Mesodermal cell (in vitro differentiated cells): ENCODE data around the gene PNP.
"Not testable (repeated sequence)": the region's sequence is repeated elsewhere in the genome, so short reads cannot be mapped to it uniquely, and the experiment has no call there.

ENCODE experiments used
- H3K27ac ChIP-seq: 2 replicates; pipeline ENCODE4 v1.7.0; 2013; ENCODE audit warnings: mild to moderate bottlenecking, low read depth, low read length, moderate library complexity; ENCODE audit not compliant: severe bottlenecking
- H3K36me3 ChIP-seq: 2 replicates; pipeline ENCODE4 v1.7.1; 2013; ENCODE audit warnings: mild to moderate bottlenecking, low read length, moderate library complexity; ENCODE audit not compliant: control insufficient read depth, insufficient read depth
- H3K4me1 ChIP-seq: one replicate; pipeline ENCODE4 v1.7.1; 2013; ENCODE audit warnings: mild to moderate bottlenecking, low read length; ENCODE audit not compliant: insufficient read depth, control insufficient read depth, poor library complexity, severe bottlenecking
- H3K4me3 ChIP-seq: 2 replicates; pipeline ENCODE4 v1.7.0; 2013; ENCODE audit warnings: low read length, control low read depth, mild to moderate bottlenecking; ENCODE audit not compliant: insufficient read depth, poor library complexity, severe bottlenecking; ENCODE audit errors: extremely low read depth
- H3K9me3 ChIP-seq: 2 replicates; pipeline ENCODE4 v1.7.1; 2013; ENCODE audit warnings: mild to moderate bottlenecking, low read length, moderate library complexity; ENCODE audit not compliant: control insufficient read depth
- WGBS, 2 experiments: methylation state at CpG; one replicate each; pipeline ENCODE4 v1.1.5; 2013; ENCODE audit warnings: missing lambda C conversion rate in 2 of 2; ENCODE audit not compliant: insufficient coverage in 2 of 2; 5-methylcytosine and 5-hydroxymethylcytosine counted together

The PNP gene

GRCh38 chr14:20435582-20436362, 33.4 kb upstream of the PNP start, which contains the start of gene KLHL33:
Gene KLHL33 (minus strand): TSS chr14:20436166. CDS start chr14:20435811, 355 bp downstream.
- Histone ChIP-seq H3K9me3 (no peaks in the 10 kb centered on the region), H3K27ac (no peak within 1 kb of the TSS), H3K4me3 (no peak within 1 kb of the TSS)

GRCh38 chr14:20436363-20436755, 32.8 kb upstream of the PNP start:
- Histone ChIP-seq H3K36me3 (no peaks in the 10 kb centered on the region), H3K9me3 (no peaks in the 10 kb centered on the region), H3K4me1 (no peaks in the 10 kb centered on the region), H3K4me3 (no peak overlapping the region), H3K27ac (no peak overlapping the region)
- WGBS, 2 experiments: 97 to 100% methylated on average over 2 to 4 of the region's 4 CpGs

More at GRCh38 chr14:20435582-20436362, 33.4 kb upstream of the PNP start, which contains the start of gene KLHL33:
- 92 to 94% methylated on average over 13 to 16 of the region's 17 CpGs for WGBS, 2 experiments
- Histone ChIP-seq H3K4me1 (no peaks in the 10 kb centered on the region), H3K36me3 (no peaks in the 10 kb centered on the region)

- WGBS, 2 experiments: 85 to 94% methylated on average over 4 to 6 of the region's 7 CpGs
- H3K9me3 ChIP-seq: no peaks in the 10 kb centered on the region
- no peaks in the 10 kb centered on the region for H3K4me1 ChIP-seq
- H3K36me3 ChIP-seq: peaks cover 7% of the 10 kb centered on the region
- no peak overlapping the region for H3K27ac ChIP-seq
- no peak overlapping the region for H3K4me3 ChIP-seq
These were observed 30.5 kb upstream of the PNP start for GRCh38 chr14:20438664-20439063.

GRCh38 chr14:20440465-20440864, 28.7 kb upstream of the PNP start:
- Histone ChIP-seq H3K36me3 (peaks cover 22% of the 10 kb centered on the region), H3K9me3 (no peaks in the 10 kb centered on the region), H3K4me1 (no peaks in the 10 kb centered on the region), H3K27ac (no peak overlapping the region), H3K4me3 (no peak overlapping the region)
- 86 to 100% methylated on average over 1 to 3 of the region's 5 CpGs for WGBS, 2 experiments

GRCh38 chr14:20440882-20441281, 28.3 kb upstream of the PNP start:
- WGBS, 2 experiments: 93 to 100% methylated on average over 1 to 2 of the region's 5 CpGs
- Histone ChIP-seq H3K4me3 (no peak overlapping the region), H3K27ac (no peak overlapping the region), H3K36me3 (peaks cover 26% of the 10 kb centered on the region), H3K9me3 (no peaks in the 10 kb centered on the region), H3K4me1 (no peaks in the 10 kb centered on the region)

GRCh38 chr14:20441461-20441860, 27.7 kb upstream of the PNP start:
- H3K4me1 ChIP-seq: no peaks in the 10 kb centered on the region
- H3K4me3 ChIP-seq: no peak overlapping the region
- H3K9me3 ChIP-seq: no peaks in the 10 kb centered on the region
- peaks cover 32% of the 10 kb centered on the region for H3K36me3 ChIP-seq
- WGBS, 2 experiments: 100% methylated on average over 1 of the region's 2 CpGs; no CpG with 5 or more reads in 1 of the 2 experiments
- no peak overlapping the region for H3K27ac ChIP-seq

GRCh38 chr14:20443650-20444049, 25.6 kb upstream of the PNP start:
- H3K27ac ChIP-seq, H3K9me3 ChIP-seq, H3K4me3 ChIP-seq, H3K4me1 ChIP-seq: not testable (repeated sequence)
- H3K36me3 ChIP-seq: peaks cover 53% of the 10 kb centered on the region
- WGBS, 2 experiments: 80 to 100% methylated on average over 1 of the region's 4 CpGs

GRCh38 chr14:20446889-20447288, 22.3 kb upstream of the PNP start:
- Histone ChIP-seq H3K9me3 (no peaks in the 10 kb centered on the region), H3K36me3 (peaks cover 85% of the 10 kb centered on the region), H3K4me3 (no peak overlapping the region), H3K27ac (no peak overlapping the region), H3K4me1 (no peaks in the 10 kb centered on the region)
- WGBS, 2 experiments: 96 to 97% methylated on average over 5 of the region's 5 CpGs

GRCh38 chr14:20452831-20453230, 16.4 kb upstream of the PNP start:
- not testable (repeated sequence) for H3K4me3 ChIP-seq, H3K27ac ChIP-seq, H3K9me3 ChIP-seq
- peaks cover 14% of the 10 kb centered on the region for H3K4me1 ChIP-seq
- 94 to 95% methylated on average over 6 to 8 of the region's 8 CpGs for WGBS, 2 experiments
- peaks cover 75% of the 10 kb centered on the region for H3K36me3 ChIP-seq

- 0% methylated on average over 33 to 41 of the region's 56 CpGs for WGBS, 2 experiments
- Histone ChIP-seq H3K9me3 (no peaks in the 10 kb centered on the region), H3K36me3 (peaks cover 76% of the 10 kb centered on the region), H3K4me1 (peaks cover 20% of the 10 kb centered on the region), H3K27ac (peak within 1 kb of the TSS; percentile 99), H3K4me3 (peak within 1 kb of the TSS; percentile 82)
These were observed 14.5 kb upstream of the PNP start, which contains the start of the genes APEX1 and OSGEP for GRCh38 chr14:20454516-20455354. Gene APEX1 (plus strand): TSS chr14:20455226. CDS start chr14:20455646, 420 bp downstream. Gene OSGEP (minus strand): TSS chr14:20454812. CDS start chr14:20454683, 129 bp downstream.
